Endothelial cell of umbilical vein (primary cell): ENCODE data around the gene TMEM178B.

Source experiments
- EZH2 ChIP-seq: IDR thresholded peaks from 2 replicates; pipeline ENCODE4 v1.6.1; 2012; ENCODE audit warnings: borderline replicate concordance, low read depth, mild to moderate bottlenecking, moderate library complexity, low read length, inconsistent platforms; ENCODE audit not compliant: severe bottlenecking
- POLR2A ChIP-seq: IDR thresholded peaks from 2 replicates; pipeline ENCODE4 v1.6.1; 2012; ENCODE audit warnings: low read depth, mild to moderate bottlenecking, control low read depth, low read length
- TF ChIP-seq, protein P1 (sequence below), 2 donors: IDR thresholded peaks; 1 replicate in 1 of 2; 2 replicates in 1 of 2; pipeline ENCODE4 v1.5.1; 2011; ENCODE audit warnings: low read length in 2 of 2, mild to moderate bottlenecking in 2 of 2, moderate library complexity in 2 of 2, control low read depth in 1 of 2, inconsistent platforms in 1 of 2, low read depth in 1 of 2; ENCODE audit not compliant: insufficient read depth in 1 of 2; ENCODE audit errors: extremely low read depth in 1 of 2

DNA sequence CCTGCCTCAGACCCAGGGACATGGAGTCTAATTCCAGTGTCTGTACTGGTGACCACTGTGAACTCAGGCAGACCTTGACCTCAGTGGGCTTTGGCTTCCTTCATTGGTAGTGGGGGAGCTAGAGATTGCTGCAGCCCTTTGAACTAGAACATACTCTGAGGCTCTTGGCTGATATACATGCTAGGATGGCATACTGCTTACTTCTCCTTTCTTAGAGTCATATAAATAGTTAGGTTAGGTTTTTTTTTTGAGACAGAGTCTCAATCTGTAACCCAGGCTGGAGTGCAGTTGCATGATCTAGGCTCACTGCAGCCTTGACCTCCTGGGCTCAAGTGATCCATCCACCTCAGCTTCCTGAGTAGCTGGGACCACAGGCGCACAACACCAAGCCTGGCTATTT, 49.7 kb downstream of the TMEM178B start:
- no peak for TF ChIP-seq EZH2
- TF ChIP-seq POLR2A: no peak
- TF ChIP-seq, protein P1, sequence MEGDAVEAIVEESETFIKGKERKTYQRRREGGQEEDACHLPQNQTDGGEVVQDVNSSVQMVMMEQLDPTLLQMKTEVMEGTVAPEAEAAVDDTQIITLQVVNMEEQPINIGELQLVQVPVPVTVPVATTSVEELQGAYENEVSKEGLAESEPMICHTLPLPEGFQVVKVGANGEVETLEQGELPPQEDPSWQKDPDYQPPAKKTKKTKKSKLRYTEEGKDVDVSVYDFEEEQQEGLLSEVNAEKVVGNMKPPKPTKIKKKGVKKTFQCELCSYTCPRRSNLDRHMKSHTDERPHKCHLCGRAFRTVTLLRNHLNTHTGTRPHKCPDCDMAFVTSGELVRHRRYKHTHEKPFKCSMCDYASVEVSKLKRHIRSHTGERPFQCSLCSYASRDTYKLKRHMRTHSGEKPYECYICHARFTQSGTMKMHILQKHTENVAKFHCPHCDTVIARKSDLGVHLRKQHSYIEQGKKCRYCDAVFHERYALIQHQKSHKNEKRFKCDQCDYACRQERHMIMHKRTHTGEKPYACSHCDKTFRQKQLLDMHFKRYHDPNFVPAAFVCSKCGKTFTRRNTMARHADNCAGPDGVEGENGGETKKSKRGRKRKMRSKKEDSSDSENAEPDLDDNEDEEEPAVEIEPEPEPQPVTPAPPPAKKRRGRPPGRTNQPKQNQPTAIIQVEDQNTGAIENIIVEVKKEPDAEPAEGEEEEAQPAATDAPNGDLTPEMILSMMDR (IDR thresholded peaks at IDR 0.05; ENCODE audit: extremely low read depth in 1 of 2, insufficient read depth in 1 of 2, low read depth in 1 of 2, low read length in 2 of 2): no peak
